HCT116 (cell line): ENCODE data around the gene IFT88. TPM values are rescaled to one million over a fixed set of nuclear protein-coding genes. Genes with fewer than 3 reads are reported as not detected.

Experiments
- ATAC-seq: fragments of 200-7000 bp; cut with Tn5 transposase; 2 replicates; pipeline ENCODE4 v1.9.1; 2020; ENCODE audit warnings: mild to moderate bottlenecking, moderate library complexity
- BruUV-seq: library from RNA; stranded (reverse); fragments of 400-500 nt; replicated peaks from 2 replicates; lab custom pipeline; 2021; lab: Mats Ljungman, UMichigan
- CTCF ChIA-PET: fragments of 300-600 bp; sonication (Branson Sonifier 250); formaldehyde crosslinking; loops from one replicate; lab custom pipeline; 2021; ENCODE audit warnings: antibody characterized with exemption; lab: Charles Lee
- POLR2A ChIA-PET: fragments of 300-600, 350-600 bp; sonication (Branson Sonifier 250); formaldehyde crosslinking; loops from one replicate; lab custom pipeline; 2021; ENCODE audit warnings: antibody characterized with exemption; lab: Charles Lee
- RAD21 ChIA-PET, 2 experiments: fragments of 300-600 bp; sonication (Branson Sonifier 250); formaldehyde crosslinking; loops; one replicate each; lab custom pipeline; 2023; ENCODE audit warnings: low total read pairs in 2 of 2; ENCODE audit not compliant: uncharacterized antibody in 2 of 2, unreplicated experiment in 2 of 2, low non-redundant PET in 1 of 2; lab: Charles Lee
- DNase-seq: peaks from one replicate; pipeline ENCODE4 v3.0.0-alpha.2; 2010; ENCODE audit warnings: low read depth, low spot score
- H2AFZ ChIP-seq: fragments of 200-600 bp; shearing (Covaris generic), sonication (generic); 2 replicates; pipeline ENCODE4 v1.6.1; 2017; ENCODE audit warnings: low read depth, mixed run types, mixed read lengths, antibody characterized with exemption, low read length; ENCODE audit not compliant: poor library complexity, severe bottlenecking
- H3K27ac ChIP-seq: 2 replicates; pipeline ENCODE4 v1.5.1; 2012; ENCODE audit warnings: low read depth, low read length
- H3K27me3 ChIP-seq: fragments of 200-600 bp; sonication (generic); 2 replicates; pipeline ENCODE4 v1.6.1; 2016; ENCODE audit warnings: mixed run types, low read length, mixed read lengths; ENCODE audit not compliant: insufficient read depth
- H3K36me3 ChIP-seq, 2 experiments: fragments of 200-500 bp in 1 of 2; fragments of 200-600 bp in 1 of 2; sonication (Bioruptor generic) in 1 of 2; sonication (generic) in 1 of 2; 2 replicates each; pipeline versions ENCODE4 v1.5.1 to v1.6.1; 2014 to 2016; ENCODE audit warnings: low read length in 2 of 2, inconsistent platforms in 1 of 2, mixed read lengths in 1 of 2, mixed run types in 1 of 2; ENCODE audit not compliant: insufficient read depth in 2 of 2, control insufficient read depth in 1 of 2
- H3K4me1 ChIP-seq, 2 experiments: fragments of 200-600 bp in 1 of 2; sonication (generic) in 1 of 2; 2 replicates each; pipeline versions ENCODE4 v1.5.1 to v1.6.1; 2012 to 2017; ENCODE audit warnings: low read length in 2 of 2, inconsistent platforms in 1 of 2, mild to moderate bottlenecking in 1 of 2, mixed read lengths in 1 of 2, mixed run types in 1 of 2, moderate library complexity in 1 of 2; ENCODE audit not compliant: insufficient read depth in 2 of 2, control insufficient read depth in 1 of 2
- H3K4me2 ChIP-seq: fragments of 200-600 bp; sonication (generic); 2 replicates; pipeline ENCODE4 v1.6.1; 2017; ENCODE audit warnings: mixed run types, low read length, mixed read lengths
- H3K4me3 ChIP-seq, 2 experiments: fragments of 200-600 bp in 1 of 2; sonication (generic) in 1 of 2; replicated peaks in 1 of 2; 2 replicates each; pipeline ENCODE4 v1.5.1; 2011 to 2016; ENCODE audit warnings: low read length in 2 of 2, control low read depth in 1 of 2, low read depth in 1 of 2, mild to moderate bottlenecking in 1 of 2, mixed read lengths in 1 of 2, mixed run types in 1 of 2
- H3K79me2 ChIP-seq: fragments of 200-600 bp; sonication (generic); 2 replicates; pipeline ENCODE4 v1.6.1; 2017; ENCODE audit warnings: mild to moderate bottlenecking, mixed run types, low read length, moderate library complexity, mixed read lengths; ENCODE audit not compliant: insufficient read depth
- H3K9ac ChIP-seq: fragments of 200-600 bp; sonication (generic); 2 replicates; pipeline ENCODE4 v1.6.1; 2016; ENCODE audit warnings: low read length, mixed read lengths
- H3K9me2 ChIP-seq: fragments of 200-600 bp; sonication (generic), shearing (Covaris generic); 2 replicates; pipeline ENCODE4 v1.6.1; 2017; ENCODE audit warnings: mixed run types, mild to moderate bottlenecking, moderate library complexity; ENCODE audit not compliant: insufficient read depth
- H3K9me3 ChIP-seq, 2 experiments: fragments of 200-500 bp in 1 of 2; fragments of 200-600 bp in 1 of 2; sonication (Bioruptor generic) in 1 of 2; sonication (generic) in 1 of 2; 2 replicates each; pipeline ENCODE4 v1.6.1; 2014 to 2017; ENCODE audit warnings: low read length in 2 of 2, mixed read lengths in 2 of 2, inconsistent platforms in 1 of 2, low read depth in 1 of 2, mild to moderate bottlenecking in 1 of 2, mixed run types in 1 of 2, moderate library complexity in 1 of 2; ENCODE audit not compliant: control insufficient read depth in 1 of 2, insufficient read depth in 1 of 2
- H4K20me1 ChIP-seq: fragments of 200-600 bp; sonication (generic), shearing (Covaris generic); 2 replicates; pipeline ENCODE4 v1.6.1; 2017; ENCODE audit warnings: mixed run types, mild to moderate bottlenecking, moderate library complexity; ENCODE audit not compliant: insufficient read depth
- CBX3 ChIP-seq: IDR thresholded peaks from 2 replicates; pipeline ENCODE4 v1.6.1; 2012; ENCODE audit warnings: low read depth
- EGR1 ChIP-seq: IDR thresholded peaks from 2 replicates; pipeline ENCODE4 v1.6.1; 2012; ENCODE audit warnings: low read depth
- ELF1 ChIP-seq: IDR thresholded peaks from 2 replicates; pipeline ENCODE4 v1.6.1; 2012; ENCODE audit warnings: low read depth, borderline replicate concordance
- EZH2phosphoT487 ChIP-seq: fragments of 200-600 bp; IDR thresholded peaks from 2 replicates; pipeline ENCODE4 v1.6.1; 2018; ENCODE audit warnings: antibody characterized with exemption, borderline replicate concordance
- FOSL1 ChIP-seq: IDR thresholded peaks from 2 replicates; pipeline ENCODE4 v1.6.1; 2012; ENCODE audit warnings: low read depth
- JUND ChIP-seq: IDR thresholded peaks from 2 replicates; pipeline ENCODE4 v1.6.1; 2012
- MAX ChIP-seq: IDR thresholded peaks from 2 replicates; pipeline ENCODE4 v1.6.1; 2012
- POLR2A ChIP-seq: IDR thresholded peaks from 2 replicates; pipeline ENCODE4 v1.7.0; 2011; ENCODE audit warnings: borderline replicate concordance; ENCODE audit not compliant: insufficient read depth, insufficient read length; ENCODE audit errors: extremely low read depth
- POLR2AphosphoS5 ChIP-seq: IDR thresholded peaks from 2 replicates; pipeline ENCODE4 v1.6.1; 2011; ENCODE audit warnings: mild to moderate bottlenecking, low read depth, low read length, moderate library complexity
- RAD21 ChIP-seq: IDR thresholded peaks from 2 replicates; pipeline ENCODE4 v1.6.1; 2012; ENCODE audit warnings: low read depth, mild to moderate bottlenecking
- SIN3A ChIP-seq: IDR thresholded peaks from 2 replicates; pipeline ENCODE4 v1.6.1; 2012; ENCODE audit warnings: low read depth
- SP1 ChIP-seq: IDR thresholded peaks from 2 replicates; pipeline ENCODE4 v1.6.1; 2012; ENCODE audit warnings: low read depth
- TCF7L2 ChIP-seq: IDR thresholded peaks from 2 replicates; pipeline ENCODE4 v1.7.0; 2011; ENCODE audit warnings: borderline replicate concordance, inconsistent platforms; ENCODE audit not compliant: insufficient read depth, insufficient read length; ENCODE audit errors: extremely low read depth
- YY1 ChIP-seq: IDR thresholded peaks from 2 replicates; pipeline ENCODE4 v1.6.1; 2011; ENCODE audit warnings: low read length, low read depth, moderate library complexity, mild to moderate bottlenecking; ENCODE audit not compliant: insufficient replicate concordance; ENCODE audit errors: extremely low read depth
- ZFX ChIP-seq: fragments of 450-650 bp; IDR thresholded peaks from 2 replicates; pipeline ENCODE4 v1.6.1; 2017
- ZNF274 ChIP-seq: fragments of 200-500 bp; sonication (Bioruptor generic); IDR thresholded peaks from 2 replicates; pipeline ENCODE4 v1.6.1; 2014; ENCODE audit warnings: mild to moderate bottlenecking, low read depth, low read length, inconsistent platforms
- intact Hi-C: fragments of 100-400 bp; cut with micrococcal nuclease; formaldehyde crosslinking; loops from 2 replicates; pipeline ENCODE4 v1.10.0; 2022
- total RNA-seq: library from RNA; stranded (reverse); gene quantifications from one replicate; pipeline ENCODE4 v1.2.1, GENCODE V29; 2021; ENCODE audit not compliant: unreplicated experiment
- TF ChIP-seq, protein P1 (sequence below): IDR thresholded peaks from 2 replicates; pipeline ENCODE4 v1.6.1; 2011; ENCODE audit warnings: mild to moderate bottlenecking, low read length, moderate library complexity; ENCODE audit not compliant: insufficient replicate concordance; ENCODE audit errors: extremely low read depth
- TF ChIP-seq, protein P2 (sequence below): IDR thresholded peaks from 2 replicates; pipeline ENCODE4 v1.6.1; 2012; ENCODE audit warnings: low read depth

IFT88 gene
- total RNA-seq, 1 experiment from 2014 or later: 13.1 TPM

GRCh38 chr13:20592606-20593005, 25.6 kb downstream of the IFT88 start:
- no peaks in the 10 kb centered on the region for H3K79me2 ChIP-seq
- no TSS peak for BruUV-seq
- H3K9me2 ChIP-seq: no peaks in the 10 kb centered on the region
- ChIA-PET POLR2A (no interaction called here), CTCF (no interaction called here), RAD21 (no interaction called here)
- no peak overlapping the region for H3K9ac ChIP-seq
- H3K4me2 ChIP-seq: no peak overlapping the region
- H3K9me3 ChIP-seq: no peaks in the 10 kb centered on the region
- DNase-seq: no peak
- H4K20me1 ChIP-seq: no peaks in the 10 kb centered on the region
- no peaks in the 10 kb centered on the region for H3K4me1 ChIP-seq
- intact Hi-C loops: no loop called here
- H2AFZ ChIP-seq: no peak overlapping the region
- ATAC-seq: no peak
- H3K4me3 ChIP-seq: no peak overlapping the region
- H3K27me3 ChIP-seq: no peaks in the 10 kb centered on the region
- TF ChIP-seq POLR2AphosphoS5 (no peak), RAD21 (no peak), EZH2phosphoT487 (no peak), ZNF274 (no peak), ELF1 (no peak), FOSL1 (no peak), CBX3 (no peak), TCF7L2 (no peak), SP1 (no peak), EGR1 (no peak), YY1 (no peak), SIN3A (no peak), ZFX (no peak), MAX (no peak), JUND (no peak), POLR2A (no peak)
- TF ChIP-seq, protein P1, sequence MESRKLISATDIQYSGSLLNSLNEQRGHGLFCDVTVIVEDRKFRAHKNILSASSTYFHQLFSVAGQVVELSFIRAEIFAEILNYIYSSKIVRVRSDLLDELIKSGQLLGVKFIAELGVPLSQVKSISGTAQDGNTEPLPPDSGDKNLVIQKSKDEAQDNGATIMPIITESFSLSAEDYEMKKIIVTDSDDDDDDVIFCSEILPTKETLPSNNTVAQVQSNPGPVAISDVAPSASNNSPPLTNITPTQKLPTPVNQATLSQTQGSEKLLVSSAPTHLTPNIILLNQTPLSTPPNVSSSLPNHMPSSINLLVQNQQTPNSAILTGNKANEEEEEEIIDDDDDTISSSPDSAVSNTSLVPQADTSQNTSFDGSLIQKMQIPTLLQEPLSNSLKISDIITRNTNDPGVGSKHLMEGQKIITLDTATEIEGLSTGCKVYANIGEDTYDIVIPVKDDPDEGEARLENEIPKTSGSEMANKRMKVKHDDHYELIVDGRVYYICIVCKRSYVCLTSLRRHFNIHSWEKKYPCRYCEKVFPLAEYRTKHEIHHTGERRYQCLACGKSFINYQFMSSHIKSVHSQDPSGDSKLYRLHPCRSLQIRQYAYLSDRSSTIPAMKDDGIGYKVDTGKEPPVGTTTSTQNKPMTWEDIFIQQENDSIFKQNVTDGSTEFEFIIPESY: no peak
- TF ChIP-seq, protein P2, sequence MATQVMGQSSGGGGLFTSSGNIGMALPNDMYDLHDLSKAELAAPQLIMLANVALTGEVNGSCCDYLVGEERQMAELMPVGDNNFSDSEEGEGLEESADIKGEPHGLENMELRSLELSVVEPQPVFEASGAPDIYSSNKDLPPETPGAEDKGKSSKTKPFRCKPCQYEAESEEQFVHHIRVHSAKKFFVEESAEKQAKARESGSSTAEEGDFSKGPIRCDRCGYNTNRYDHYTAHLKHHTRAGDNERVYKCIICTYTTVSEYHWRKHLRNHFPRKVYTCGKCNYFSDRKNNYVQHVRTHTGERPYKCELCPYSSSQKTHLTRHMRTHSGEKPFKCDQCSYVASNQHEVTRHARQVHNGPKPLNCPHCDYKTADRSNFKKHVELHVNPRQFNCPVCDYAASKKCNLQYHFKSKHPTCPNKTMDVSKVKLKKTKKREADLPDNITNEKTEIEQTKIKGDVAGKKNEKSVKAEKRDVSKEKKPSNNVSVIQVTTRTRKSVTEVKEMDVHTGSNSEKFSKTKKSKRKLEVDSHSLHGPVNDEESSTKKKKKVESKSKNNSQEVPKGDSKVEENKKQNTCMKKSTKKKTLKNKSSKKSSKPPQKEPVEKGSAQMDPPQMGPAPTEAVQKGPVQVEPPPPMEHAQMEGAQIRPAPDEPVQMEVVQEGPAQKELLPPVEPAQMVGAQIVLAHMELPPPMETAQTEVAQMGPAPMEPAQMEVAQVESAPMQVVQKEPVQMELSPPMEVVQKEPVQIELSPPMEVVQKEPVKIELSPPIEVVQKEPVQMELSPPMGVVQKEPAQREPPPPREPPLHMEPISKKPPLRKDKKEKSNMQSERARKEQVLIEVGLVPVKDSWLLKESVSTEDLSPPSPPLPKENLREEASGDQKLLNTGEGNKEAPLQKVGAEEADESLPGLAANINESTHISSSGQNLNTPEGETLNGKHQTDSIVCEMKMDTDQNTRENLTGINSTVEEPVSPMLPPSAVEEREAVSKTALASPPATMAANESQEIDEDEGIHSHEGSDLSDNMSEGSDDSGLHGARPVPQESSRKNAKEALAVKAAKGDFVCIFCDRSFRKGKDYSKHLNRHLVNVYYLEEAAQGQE: no peak
- TF ChIP-seq, all 23 proteins: peak for 0
- no peak overlapping the region for H3K27ac ChIP-seq
- peaks cover 0 to 5% of the 10 kb centered on the region in 2 experiments; a peak in 2 of 4 replicates for H3K36me3 ChIP-seq
